Bronchial epithelial cell (primary cell): ENCODE data around the gene MARK2. TPM values are rescaled to one million over a fixed set of nuclear protein-coding genes. Genes with fewer than 3 reads are reported as not detected.
A peak's percentile ranks its signal among the peaks of the same experiment; 100 is the strongest.

Experiments used
- DNase-seq: peaks from one replicate; pipeline ENCODE4 v3.0.0-alpha.2; 2010; ENCODE audit warnings: low read depth
- FAIRE-seq: peaks from 2 replicates; lab custom pipeline; 2011; peaks lifted over from hg19 to GRCh38; lab: Jason Lieb, UNC
- H3K27me3 ChIP-seq: 2 replicates; pipeline ENCODE4 v1.5.1; 2011; ENCODE audit warnings: low read length; ENCODE audit not compliant: control insufficient read depth, insufficient read depth
- H3K36me3 ChIP-seq: 2 replicates; pipeline ENCODE4 v1.5.1; 2011; ENCODE audit warnings: low read length; ENCODE audit not compliant: control insufficient read depth, insufficient read depth
- H3K4me3 ChIP-seq: 2 replicates; pipeline ENCODE4 v1.5.1; 2011; ENCODE audit warnings: mild to moderate bottlenecking, low read depth, low read length, control low read depth
- total RNA-seq: library from RNA; depleted of rRNA; stranded (reverse); fragments of >200 nt; gene quantifications from 2 replicates; pipeline ENCODE4 v1.2.1, GENCODE V29; 2014
- TF ChIP-seq, protein P1 (sequence below): IDR thresholded peaks from 2 replicates; pipeline ENCODE4 v1.5.1; 2011; ENCODE audit warnings: mild to moderate bottlenecking, moderate library complexity, low read length, control low read depth, inconsistent platforms; ENCODE audit not compliant: insufficient read depth, severe bottlenecking

The MARK2 gene
- total RNA-seq, 1 donor from 2014 or later, result 10.5 TPM

DNA sequence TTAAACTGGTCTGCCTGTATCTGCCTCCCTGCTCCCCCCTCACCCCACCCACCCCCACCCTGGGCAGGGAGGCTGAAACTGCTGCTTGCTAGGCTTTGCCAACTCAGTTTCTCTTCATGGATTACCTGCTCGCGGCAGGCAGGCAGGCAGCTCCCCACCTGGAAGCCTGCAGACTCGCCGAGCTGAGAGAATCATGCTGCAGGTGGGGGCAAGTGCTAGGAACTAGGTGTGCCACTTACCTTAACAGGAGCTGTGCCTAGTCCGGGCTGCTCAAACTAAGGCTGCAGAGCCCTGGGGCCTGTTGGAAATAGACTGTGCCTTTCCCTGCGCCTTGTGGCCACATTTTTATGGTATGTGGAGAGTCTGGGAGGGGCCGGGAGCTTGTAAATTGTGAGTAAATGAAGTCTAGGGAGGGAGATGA lies 30.3 kb downstream of the MARK2 start:
- H3K36me3 ChIP-seq, result peaks cover 2% of the 10 kb centered on the region
- H3K27me3 ChIP-seq, result no peaks in the 10 kb centered on the region
- H3K4me3 ChIP-seq, result no peak overlapping the region
- peak; percentile 55 for DNase-seq
- FAIRE-seq, result no peak
- TF ChIP-seq, protein P1, sequence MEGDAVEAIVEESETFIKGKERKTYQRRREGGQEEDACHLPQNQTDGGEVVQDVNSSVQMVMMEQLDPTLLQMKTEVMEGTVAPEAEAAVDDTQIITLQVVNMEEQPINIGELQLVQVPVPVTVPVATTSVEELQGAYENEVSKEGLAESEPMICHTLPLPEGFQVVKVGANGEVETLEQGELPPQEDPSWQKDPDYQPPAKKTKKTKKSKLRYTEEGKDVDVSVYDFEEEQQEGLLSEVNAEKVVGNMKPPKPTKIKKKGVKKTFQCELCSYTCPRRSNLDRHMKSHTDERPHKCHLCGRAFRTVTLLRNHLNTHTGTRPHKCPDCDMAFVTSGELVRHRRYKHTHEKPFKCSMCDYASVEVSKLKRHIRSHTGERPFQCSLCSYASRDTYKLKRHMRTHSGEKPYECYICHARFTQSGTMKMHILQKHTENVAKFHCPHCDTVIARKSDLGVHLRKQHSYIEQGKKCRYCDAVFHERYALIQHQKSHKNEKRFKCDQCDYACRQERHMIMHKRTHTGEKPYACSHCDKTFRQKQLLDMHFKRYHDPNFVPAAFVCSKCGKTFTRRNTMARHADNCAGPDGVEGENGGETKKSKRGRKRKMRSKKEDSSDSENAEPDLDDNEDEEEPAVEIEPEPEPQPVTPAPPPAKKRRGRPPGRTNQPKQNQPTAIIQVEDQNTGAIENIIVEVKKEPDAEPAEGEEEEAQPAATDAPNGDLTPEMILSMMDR, result no peak

DNA sequence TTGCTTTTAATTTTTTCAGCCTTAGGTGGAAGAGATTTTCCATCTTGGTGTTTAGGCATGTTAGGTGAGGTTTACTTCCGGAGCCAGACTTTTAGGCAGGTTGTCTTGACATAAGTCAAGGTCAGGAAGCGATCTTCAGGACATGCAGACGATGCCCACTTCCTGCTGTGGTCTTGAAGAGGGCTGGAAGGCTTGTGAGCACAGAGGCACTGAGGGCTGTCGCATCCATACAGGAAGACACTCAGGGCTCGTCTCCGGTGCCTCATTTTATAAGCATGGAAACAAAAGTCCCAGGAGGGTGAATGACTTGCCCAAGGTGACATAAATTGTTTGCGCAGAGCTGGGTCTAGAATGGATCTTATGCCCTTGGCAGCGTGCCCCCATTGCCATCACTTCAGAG lies 30.8 kb downstream of the MARK2 start:
- Histone ChIP-seq H3K36me3 (peaks cover 2% of the 10 kb centered on the region), H3K4me3 (no peak overlapping the region)
- FAIRE-seq, result no peak

DNA sequence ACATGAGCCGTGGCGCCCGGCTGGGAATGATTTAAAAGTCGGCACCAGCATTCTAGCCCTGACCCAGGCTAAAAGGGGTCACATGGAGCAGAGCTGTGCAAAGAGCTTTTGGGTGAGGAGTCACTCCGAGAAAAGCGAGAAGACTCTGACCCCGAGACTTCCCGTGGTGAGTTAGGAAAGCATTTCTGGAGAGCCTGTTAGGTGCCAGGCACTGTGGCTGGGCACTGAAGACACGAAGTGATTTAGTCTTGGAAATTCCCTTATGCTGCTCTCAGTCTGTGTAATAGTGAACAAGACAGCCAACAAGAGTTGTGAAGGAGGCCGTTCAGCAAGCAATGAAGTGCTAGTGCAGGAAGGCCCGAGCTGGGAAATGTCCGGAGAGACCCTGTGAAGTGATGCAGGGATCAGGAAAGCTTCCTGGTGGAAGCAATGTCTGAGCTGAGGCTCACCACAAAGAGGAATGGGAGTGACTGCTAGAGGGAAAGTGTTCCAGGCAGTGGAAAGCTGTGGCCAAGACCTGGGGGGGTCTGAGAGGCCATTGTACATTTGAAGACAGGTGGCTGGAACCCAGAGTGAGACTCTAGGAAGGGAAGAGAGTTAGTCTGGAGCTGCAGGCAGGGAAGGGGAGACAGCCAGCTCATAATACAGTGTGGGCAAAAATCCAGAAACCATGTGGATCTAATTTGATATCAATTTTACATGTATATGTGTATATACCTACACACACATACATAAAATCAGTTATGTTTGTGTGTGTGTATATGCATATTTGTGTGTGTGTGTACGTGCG lies 31.6 kb downstream of the MARK2 start:
- H3K36me3 ChIP-seq, result peaks cover 2% of the 10 kb centered on the region
- H3K4me3 ChIP-seq, result no peak overlapping the region
- TF ChIP-seq, protein P1, result no peak
- no peak for FAIRE-seq
- DNase-seq, result no peak
- H3K27me3 ChIP-seq, result no peaks in the 10 kb centered on the region

More for the DNA sequence above, 30.8 kb downstream of the MARK2 start:
- no peak for DNase-seq
- no peaks in the 10 kb centered on the region for H3K27me3 ChIP-seq
- TF ChIP-seq, protein P1, result no peak

DNA sequence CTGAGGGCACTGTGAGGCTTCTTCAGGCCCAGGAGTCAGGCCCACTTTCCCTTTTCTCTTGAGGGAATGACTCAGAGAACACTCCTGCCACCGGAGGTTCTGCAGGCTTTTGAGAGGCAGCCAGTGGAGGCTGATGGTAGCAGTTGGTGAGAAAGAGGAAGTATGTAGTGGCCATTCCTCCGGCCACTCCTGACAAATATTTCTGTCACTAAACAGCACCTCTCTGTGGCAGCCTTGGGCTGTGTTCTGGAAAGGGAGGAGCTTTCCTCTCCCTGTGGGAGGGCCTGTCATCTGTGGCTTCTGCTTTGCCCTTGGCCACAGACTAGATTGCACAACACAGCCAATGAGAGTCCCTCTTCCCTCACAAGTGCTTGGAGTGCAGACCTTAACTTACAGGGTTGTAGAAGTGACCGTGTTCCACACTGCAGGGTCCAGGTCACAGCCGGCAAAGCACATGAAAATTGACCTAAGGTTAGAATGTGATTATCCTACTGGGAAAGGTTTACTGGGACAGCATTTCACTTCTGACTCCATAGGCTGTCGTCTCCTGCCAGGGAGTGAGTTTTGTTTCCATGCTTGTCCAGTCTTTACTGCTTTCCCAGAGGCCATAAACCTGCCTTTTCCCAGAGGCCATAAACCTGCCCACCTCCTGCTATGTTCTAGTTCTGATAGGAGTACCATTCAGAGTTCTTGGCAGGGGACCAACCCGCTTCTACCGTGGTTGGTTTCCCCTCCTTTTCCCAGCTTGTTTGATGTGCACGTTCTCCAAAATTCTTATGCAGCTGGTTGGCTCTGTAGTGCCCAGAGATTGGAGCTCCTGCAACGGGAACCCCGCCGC lies 33.3 kb downstream of the MARK2 start:
- Histone ChIP-seq H3K4me3 (no peak overlapping the region), H3K36me3 (peaks cover 2% of the 10 kb centered on the region), H3K27me3 (no peaks in the 10 kb centered on the region)
- TF ChIP-seq, protein P1, result peak; percentile 54
- DNase-seq, result peak; percentile 88
- no peak for FAIRE-seq

DNA sequence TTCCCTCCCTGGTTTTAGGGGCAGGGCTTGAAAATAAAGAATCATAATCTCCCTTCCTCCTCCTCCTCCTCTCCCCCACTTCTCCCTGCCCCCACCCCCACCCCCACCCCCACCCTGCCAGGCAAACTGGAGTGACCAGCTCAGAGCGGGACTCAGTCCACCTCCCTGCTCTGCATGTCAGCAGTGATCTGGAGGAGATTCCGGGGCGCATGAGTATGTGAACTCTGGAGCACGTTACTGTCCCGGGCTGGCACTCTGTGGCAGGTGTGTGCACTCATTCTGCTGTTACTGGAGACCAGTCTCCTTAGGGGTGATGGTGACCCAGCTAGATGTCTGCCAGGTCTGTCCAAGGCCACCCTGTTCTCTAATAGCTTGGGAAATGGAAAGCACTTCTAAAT lies 33.9 kb downstream of the MARK2 start:
- no peak overlapping the region for H3K4me3 ChIP-seq
- TF ChIP-seq, protein P1, result no peak
- FAIRE-seq (no peak), DNase-seq (no peak)
- H3K27me3 ChIP-seq, result no peaks in the 10 kb centered on the region
- peaks cover 2% of the 10 kb centered on the region for H3K36me3 ChIP-seq
